Hepatocyte (in vitro differentiated cells): ENCODE measurements around the gene PITHD1. TPM values are rescaled to one million over a fixed set of nuclear protein-coding genes. Genes with fewer than 3 reads are reported as not detected.

Experiments
- DNase-seq: peaks from one replicate; pipeline ENCODE4 v3.0.0-alpha.2; 2016; ENCODE audit warnings: low spot score
- H2AFZ ChIP-seq: fragments of 200-600 bp; sonication (generic); 2 replicates; pipeline ENCODE4 v1.6.0; 2016; ENCODE audit warnings: antibody characterized with exemption, mild to moderate bottlenecking
- H3K27ac ChIP-seq: fragments of 200-600 bp; sonication (generic); 2 replicates; pipeline ENCODE4 v1.5.1; 2016; ENCODE audit warnings: mild to moderate bottlenecking
- H3K27me3 ChIP-seq: fragments of 200-600 bp; sonication (generic); 2 replicates; pipeline ENCODE4 v1.6.1; 2016
- H3K36me3 ChIP-seq: fragments of 200-600 bp; sonication (generic); replicated peaks from 2 replicates; pipeline ENCODE4 v1.5.1; 2016; ENCODE audit warnings: low read depth; ENCODE audit not compliant: insufficient read depth
- H3K4me1 ChIP-seq: fragments of 200-600 bp; sonication (generic); 2 replicates; pipeline ENCODE4 v1.5.1; 2016; ENCODE audit warnings: mild to moderate bottlenecking, moderate library complexity; ENCODE audit not compliant: insufficient read depth
- H3K4me2 ChIP-seq: fragments of 200-600 bp; sonication (generic); 2 replicates; pipeline ENCODE4 v1.6.0; 2016
- H3K4me3 ChIP-seq: fragments of 200-600 bp; sonication (generic); 2 replicates; pipeline ENCODE4 v1.5.1; 2016; ENCODE audit warnings: mild to moderate bottlenecking
- H3K79me2 ChIP-seq: fragments of 200-600 bp; sonication (generic); 2 replicates; pipeline ENCODE4 v1.6.0; 2017; ENCODE audit warnings: mild to moderate bottlenecking
- H3K9me2 ChIP-seq: fragments of 200-600 bp; sonication (generic); replicated peaks from 2 replicates; pipeline ENCODE4 v1.6.0; 2017; ENCODE audit warnings: mild to moderate bottlenecking; ENCODE audit not compliant: insufficient read depth
- H3K9me3 ChIP-seq: fragments of 200-600 bp; sonication (generic); 2 replicates; pipeline ENCODE4 v1.5.1; 2016; ENCODE audit warnings: low read depth, mild to moderate bottlenecking
- H4K20me1 ChIP-seq: fragments of 200-600 bp; sonication (generic); 2 replicates; pipeline ENCODE4 v1.6.0; 2016; ENCODE audit warnings: mild to moderate bottlenecking; ENCODE audit not compliant: insufficient read depth, poor library complexity, severe bottlenecking
- EZH2 ChIP-seq: fragments of 200-600 bp; sonication (generic); IDR thresholded peaks from 2 replicates; pipeline ENCODE4 v1.6.1; 2016; ENCODE audit warnings: antibody characterized with exemption, mild to moderate bottlenecking, borderline replicate concordance
- EZH2phosphoT487 ChIP-seq: fragments of 200-600 bp; sonication (generic); IDR thresholded peaks from one replicate; pipeline ENCODE4 v1.6.1; 2018; ENCODE audit warnings: antibody characterized with exemption, mild to moderate bottlenecking, low read depth, moderate library complexity; ENCODE audit not compliant: unreplicated experiment, severe bottlenecking
- WGBS: methylation state at CpG from one replicate; pipeline ENCODE4 v1.1.6; 2016; ENCODE audit warnings: low lambda C conversion rate; ENCODE audit errors: missing lambda C conversion rate; 5-methylcytosine and 5-hydroxymethylcytosine counted together
- polyA plus RNA-seq: library from polyadenylated mRNA; unstranded; fragments of >200 nt; fragmentation: Nextera tagmentation; extraction: Ambion mirVana; gene quantifications from 2 replicates; pipeline ENCODE4 v1.2.1, GENCODE V29; 2016
- total RNA-seq: library from RNA; depleted of rRNA; stranded (reverse); fragments of >200 nt; gene quantifications from 2 replicates; pipeline ENCODE4 v1.2.3, GENCODE V29; 2014
- TF ChIP-seq, protein P1 (sequence below): fragments of 200-600 bp; sonication (generic); IDR thresholded peaks from 2 replicates; pipeline ENCODE4 v1.5.1; 2016; ENCODE audit warnings: antibody characterized with exemption, mild to moderate bottlenecking; ENCODE audit not compliant: poor library complexity

Gene PITHD1
- total and polyA plus RNA-seq, 2 experiments from 2014 or later = 29.3 to 49.4 TPM

DNA sequence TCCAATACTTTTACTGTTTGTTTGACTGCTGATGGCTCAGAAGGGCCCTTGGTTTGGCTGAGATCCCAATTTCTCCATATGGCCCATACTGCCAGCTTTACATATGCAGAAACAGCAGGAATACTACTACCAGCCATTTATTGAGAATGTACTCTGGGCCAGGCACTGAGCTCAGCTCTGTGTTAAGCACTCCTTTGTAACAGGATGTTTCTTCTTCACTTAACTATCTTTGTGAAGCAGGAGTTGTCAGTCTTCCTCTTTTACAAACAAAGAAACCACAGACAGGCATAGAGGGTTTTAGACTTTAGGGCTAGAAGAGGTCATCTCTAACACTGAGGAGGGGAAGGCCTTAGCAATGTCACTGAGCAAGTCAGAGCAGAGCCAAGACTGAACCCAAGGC, 38.7 kb downstream of the PITHD1 start:
- no peak for DNase-seq
- H3K36me3 ChIP-seq = no peaks in the 10 kb centered on the region

GRCh38 chr1:23817633-23818032, 39.4 kb downstream of the PITHD1 start:
- no peaks in the 10 kb centered on the region for H3K9me3 ChIP-seq
- H2AFZ ChIP-seq = no peak overlapping the region
- no peaks in the 10 kb centered on the region for H3K36me3 ChIP-seq
- TF ChIP-seq EZH2 (no peak), EZH2phosphoT487 (no peak)
- TF ChIP-seq, protein P1, sequence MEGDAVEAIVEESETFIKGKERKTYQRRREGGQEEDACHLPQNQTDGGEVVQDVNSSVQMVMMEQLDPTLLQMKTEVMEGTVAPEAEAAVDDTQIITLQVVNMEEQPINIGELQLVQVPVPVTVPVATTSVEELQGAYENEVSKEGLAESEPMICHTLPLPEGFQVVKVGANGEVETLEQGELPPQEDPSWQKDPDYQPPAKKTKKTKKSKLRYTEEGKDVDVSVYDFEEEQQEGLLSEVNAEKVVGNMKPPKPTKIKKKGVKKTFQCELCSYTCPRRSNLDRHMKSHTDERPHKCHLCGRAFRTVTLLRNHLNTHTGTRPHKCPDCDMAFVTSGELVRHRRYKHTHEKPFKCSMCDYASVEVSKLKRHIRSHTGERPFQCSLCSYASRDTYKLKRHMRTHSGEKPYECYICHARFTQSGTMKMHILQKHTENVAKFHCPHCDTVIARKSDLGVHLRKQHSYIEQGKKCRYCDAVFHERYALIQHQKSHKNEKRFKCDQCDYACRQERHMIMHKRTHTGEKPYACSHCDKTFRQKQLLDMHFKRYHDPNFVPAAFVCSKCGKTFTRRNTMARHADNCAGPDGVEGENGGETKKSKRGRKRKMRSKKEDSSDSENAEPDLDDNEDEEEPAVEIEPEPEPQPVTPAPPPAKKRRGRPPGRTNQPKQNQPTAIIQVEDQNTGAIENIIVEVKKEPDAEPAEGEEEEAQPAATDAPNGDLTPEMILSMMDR = no peak
- WGBS = 86% methylated on average over 3 of the region's 3 CpGs
- no peaks in the 10 kb centered on the region for H3K27me3 ChIP-seq
- H3K79me2 ChIP-seq = peaks cover 3% of the 10 kb centered on the region
- no peak overlapping the region for H3K4me3 ChIP-seq
- no peak overlapping the region for H3K4me2 ChIP-seq
- no peaks in the 10 kb centered on the region for H3K9me2 ChIP-seq
- DNase-seq = no peak
- no peak overlapping the region for H3K27ac ChIP-seq
- no peaks in the 10 kb centered on the region for H3K4me1 ChIP-seq
- H4K20me1 ChIP-seq = no peaks in the 10 kb centered on the region

More for the DNA sequence above, 38.7 kb downstream of the PITHD1 start:
- H2AFZ ChIP-seq = no peak overlapping the region
- no peaks in the 10 kb centered on the region for H3K27me3 ChIP-seq
- H3K27ac ChIP-seq = no peak overlapping the region
- peaks cover 2% of the 10 kb centered on the region for H3K79me2 ChIP-seq
- no peak overlapping the region for H3K4me2 ChIP-seq
- no peaks in the 10 kb centered on the region for H3K9me2 ChIP-seq
- no peaks in the 10 kb centered on the region for H4K20me1 ChIP-seq
- TF ChIP-seq EZH2 (no peak), EZH2phosphoT487 (no peak)
- TF ChIP-seq, protein P1 = no peak
- no peaks in the 10 kb centered on the region for H3K4me1 ChIP-seq
- no peaks in the 10 kb centered on the region for H3K9me3 ChIP-seq
- H3K4me3 ChIP-seq = no peak overlapping the region

DNA sequence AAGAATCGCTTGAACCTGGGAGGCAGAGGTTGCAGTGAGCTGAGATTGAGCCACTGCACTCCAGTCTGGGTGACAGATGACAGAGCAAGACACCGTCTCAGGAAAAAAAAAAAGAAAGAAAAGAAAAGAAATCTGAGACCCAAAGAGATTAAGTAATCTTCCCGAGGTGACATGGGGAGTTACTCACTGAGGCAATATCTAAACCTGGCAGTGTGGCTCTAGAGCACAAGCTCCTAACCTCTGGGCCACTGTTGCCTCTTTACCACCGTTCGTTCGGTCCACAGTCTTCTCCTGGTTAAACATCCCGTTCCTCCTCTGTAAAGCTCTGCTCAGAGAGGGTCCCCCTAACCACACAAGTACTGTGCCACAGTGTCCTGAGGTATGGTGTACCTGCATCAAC, 45.5 kb downstream of the PITHD1 start:
- Histone ChIP-seq H3K27ac (peak overlapping the region; percentile 97), H3K4me3 (no peak overlapping the region), H3K9me3 (no peaks in the 10 kb centered on the region), H4K20me1 (no peaks in the 10 kb centered on the region), H3K4me2 (peak overlapping the region; percentile 79), H3K79me2 (peaks cover 18% of the 10 kb centered on the region), H3K36me3 (no peaks in the 10 kb centered on the region), H2AFZ (no peak overlapping the region), H3K9me2 (no peaks in the 10 kb centered on the region), H3K4me1 (peaks cover 8% of the 10 kb centered on the region), H3K27me3 (no peaks in the 10 kb centered on the region)
- TF ChIP-seq EZH2 = no peak
- no peak for TF ChIP-seq EZH2phosphoT487
- TF ChIP-seq, protein P1 = no peak
- 89% methylated on average over 7 of the region's 7 CpGs for WGBS
- DNase-seq = no peak

- Histone ChIP-seq H3K4me2 (peak overlapping the region; percentile 79), H2AFZ (peak overlapping the region; percentile 54), H3K27ac (peak overlapping the region; percentile 97), H3K4me3 (peak overlapping the region; percentile 74), H3K9me3 (no peaks in the 10 kb centered on the region), H3K79me2 (peaks cover 18% of the 10 kb centered on the region), H3K4me1 (peaks cover 8% of the 10 kb centered on the region), H4K20me1 (no peaks in the 10 kb centered on the region), H3K27me3 (no peaks in the 10 kb centered on the region), H3K36me3 (no peaks in the 10 kb centered on the region), H3K9me2 (no peaks in the 10 kb centered on the region)
- no peak for TF ChIP-seq EZH2
- TF ChIP-seq, protein P1 = no peak
- no peak for TF ChIP-seq EZH2phosphoT487
- no peak for DNase-seq
- WGBS = 3% methylated on average over 8 of the region's 8 CpGs
Measured at GRCh38 chr1:23824711-23825075, 46.5 kb downstream of the PITHD1 start.
